Heart right ventricle (tissue), 16 donors: ENCODE measurements around the gene TOMM40L. TPM values are rescaled to one million over a fixed set of nuclear protein-coding genes. Genes with fewer than 3 reads are reported as not detected.
A peak's percentile ranks its signal among the peaks of the same experiment; 100 is the strongest.

ENCODE experiments used
- ATAC-seq, 8 donors: fragments of 200-7000 bp; cut with Tn5 transposase; one replicate each; pipeline ENCODE4 v1.9.1; 2020; ENCODE audit warnings: mild to moderate bottlenecking in 8 of 8, moderate library complexity in 8 of 8, moderate number of reproducible peaks in 1 of 8
- DNase-seq, 2 donors: peaks; one replicate each; pipeline ENCODE4 v3.0.0-alpha.2; 2020
- H3K27ac ChIP-seq, 10 donors: fragments of 200-600 bp; sonication (generic) in 2 of 10; one replicate each; pipeline versions ENCODE4 v1.5.0 to v1.8.0; 2020 to 2022; ENCODE audit warnings: mild to moderate bottlenecking in 3 of 10
- H3K27me3 ChIP-seq, 7 donors: fragments of 200-600 bp; one replicate each; pipeline ENCODE4 v1.8.0; 2021 to 2022; ENCODE audit warnings: mild to moderate bottlenecking in 2 of 7
- H3K36me3 ChIP-seq, 9 donors: fragments of 200-600 bp; sonication (generic) in 1 of 9; one replicate each; pipeline versions ENCODE4 v1.5.0 to v1.8.0; 2020 to 2022; ENCODE audit warnings: mild to moderate bottlenecking in 2 of 9
- H3K4me1 ChIP-seq, 9 donors: fragments of 200-600 bp; sonication (generic) in 1 of 9; one replicate each; pipeline versions ENCODE4 v1.5.0 to v1.8.0; 2020 to 2022; ENCODE audit warnings: mild to moderate bottlenecking in 4 of 9
- H3K4me3 ChIP-seq, 10 donors: fragments of 200-600 bp; sonication (generic) in 2 of 10; one replicate each; pipeline versions ENCODE4 v1.5.0 to v1.8.0; 2020 to 2022; ENCODE audit warnings: mild to moderate bottlenecking in 7 of 10, moderate library complexity in 2 of 10
- H3K9me3 ChIP-seq, 11 donors: fragments of 200-600 bp in 10 of 11; sonication (generic) in 2 of 11; one replicate each; pipeline versions ENCODE4 v1.5.0 to v1.8.0; 2013 to 2022; ENCODE audit warnings: mild to moderate bottlenecking in 2 of 11, control low read depth in 1 of 11, moderate library complexity in 1 of 11
- WGBS, 2 donors: extraction: QIAGEN DNeasy Blood & Tissue Kit; methylation state at CpG; one replicate each; pipeline ENCODE4 v1.1.7; 2013; ENCODE audit warnings: inconsistent platforms in 1 of 2; 5-methylcytosine and 5-hydroxymethylcytosine counted together
- intact Hi-C, 10 donors: fragments of 100-400 bp; cut with DNase I; formaldehyde crosslinking; loops; one replicate each; pipeline versions ENCODE4 v1.11.1 to v1.14.2; 2022
- polyA plus RNA-seq, 2 donors: library from polyadenylated mRNA; stranded (reverse); fragments of 200-250 nt; gene quantifications; one replicate each; pipeline ENCODE4 v1.2.3, GENCODE V29; 2013
- total RNA-seq, 10 donors: library from RNA; stranded (reverse); fragmentation: NEBNext Ultra II Directional in 3 of 10; extraction: Animal tissue kit (Norgen Biotek cat#: 25700) in 3 of 10; gene quantifications; one replicate each; pipeline versions ENCODE4 v1.2.1 to v1.2.4, GENCODE V29; 2021 to 2023
- TF ChIP-seq, protein P1 (sequence below), 9 donors: fragments of 200-600 bp; sonication (generic) in 2 of 9; IDR thresholded peaks; one replicate each; pipeline versions ENCODE4 v1.5.0 to v1.8.0; 2021 to 2022; ENCODE audit warnings: antibody characterized with exemption in 9 of 9, mild to moderate bottlenecking in 5 of 9, moderate library complexity in 1 of 9
- donor health status: Arrhythmogenic right ventricular cardiomyopathy.
- donor health status: ischemic (EF 13 %, LVEDD 7.1; RV severe dilation, severe dysfunction).
- donor health status: healthy with polysubstance abuse.
- donor health status: DM: no; HTN: yes; CAD: no.
- donor health status: DM: no; HTN: no; CAD: no.
- donor health status: ischemic (EF 25% LVEDD 6.9; RV normal size, moderate dysfunction).
- donor health status: ischemic (EF 25% LVEDD 5.7; RV mildly dilated, moderate dysfunction).
- donor health status: healthy.
- donor health status: DM: yes; HTN: yes; CAD: no.
- donor health status: Ischemic cardiomyopathy.
- donor health status: ischemic (EF 35%, LVEDD 5.7; RV mildly dilated, moderate dysfunction).
- donor health status: nonischemic (EF 11% LVEDD 7.7; RV severe dilation, severe dysfunction).
- donor health status: DM: yes; HTN: yes; CAD: no.
- donor health status: PGD.
- donor health status: ischemic (EF 29% LVEDD 5.4; RV normal size, mild dysfunction).
- donor health status: nonischemic (EF 23%, LVEDD 6.1; RV moderate dilation, normal function).

Gene TOMM40L
- total and polyA plus RNA-seq, 12 donors: 17.6 to 37.6 (median 32.8) TPM

DNA sequence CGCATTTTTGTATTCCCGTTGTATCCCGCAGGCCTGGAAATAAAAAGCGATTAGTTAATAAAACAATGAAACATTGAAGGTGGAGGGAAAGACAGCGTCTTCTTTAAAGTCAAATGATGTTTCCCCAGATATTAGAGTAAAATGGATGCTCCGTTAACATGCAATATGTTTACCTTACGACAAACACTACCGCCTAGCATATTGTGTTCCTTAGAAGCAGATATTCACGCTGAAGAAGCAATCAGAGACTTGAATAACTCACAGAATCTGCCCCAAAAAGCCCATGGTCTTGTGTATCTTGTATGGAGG is 48.0 kb upstream of the TOMM40L start:
- ATAC-seq (no peak), DNase-seq (no peak)
- peaks cover 0 to 35% (median 10%) of the 10 kb centered on the region in 9 donors for H3K36me3 ChIP-seq
- intact Hi-C loops: loop anchor here in 1 of 10 donors (2.0 kb wide), 1 partner anchor 45 kb away; the partner anchor contains the start of gene APOA2
- 49 to 62% methylated on average over 9 of the region's 9 CpGs for WGBS, 2 donors
- peaks cover 3 to 53% (median 24%) of the 10 kb centered on the region in 9 donors for H3K4me1 ChIP-seq
- H3K4me3 ChIP-seq: peak overlapping the region in 9 of 10 donors; percentile 60 to 89 (median 73)
- TF ChIP-seq, protein P1, sequence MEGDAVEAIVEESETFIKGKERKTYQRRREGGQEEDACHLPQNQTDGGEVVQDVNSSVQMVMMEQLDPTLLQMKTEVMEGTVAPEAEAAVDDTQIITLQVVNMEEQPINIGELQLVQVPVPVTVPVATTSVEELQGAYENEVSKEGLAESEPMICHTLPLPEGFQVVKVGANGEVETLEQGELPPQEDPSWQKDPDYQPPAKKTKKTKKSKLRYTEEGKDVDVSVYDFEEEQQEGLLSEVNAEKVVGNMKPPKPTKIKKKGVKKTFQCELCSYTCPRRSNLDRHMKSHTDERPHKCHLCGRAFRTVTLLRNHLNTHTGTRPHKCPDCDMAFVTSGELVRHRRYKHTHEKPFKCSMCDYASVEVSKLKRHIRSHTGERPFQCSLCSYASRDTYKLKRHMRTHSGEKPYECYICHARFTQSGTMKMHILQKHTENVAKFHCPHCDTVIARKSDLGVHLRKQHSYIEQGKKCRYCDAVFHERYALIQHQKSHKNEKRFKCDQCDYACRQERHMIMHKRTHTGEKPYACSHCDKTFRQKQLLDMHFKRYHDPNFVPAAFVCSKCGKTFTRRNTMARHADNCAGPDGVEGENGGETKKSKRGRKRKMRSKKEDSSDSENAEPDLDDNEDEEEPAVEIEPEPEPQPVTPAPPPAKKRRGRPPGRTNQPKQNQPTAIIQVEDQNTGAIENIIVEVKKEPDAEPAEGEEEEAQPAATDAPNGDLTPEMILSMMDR (IDR thresholded peaks at IDR 0.05): peak in 1 of 9 donors; percentile 2
- H3K9me3 ChIP-seq: no peaks in the 10 kb centered on the region
- H3K27me3 ChIP-seq: no peaks in the 10 kb centered on the region
- H3K27ac ChIP-seq: peak overlapping the region; percentile 70 to 93 (median 88)

DNA sequence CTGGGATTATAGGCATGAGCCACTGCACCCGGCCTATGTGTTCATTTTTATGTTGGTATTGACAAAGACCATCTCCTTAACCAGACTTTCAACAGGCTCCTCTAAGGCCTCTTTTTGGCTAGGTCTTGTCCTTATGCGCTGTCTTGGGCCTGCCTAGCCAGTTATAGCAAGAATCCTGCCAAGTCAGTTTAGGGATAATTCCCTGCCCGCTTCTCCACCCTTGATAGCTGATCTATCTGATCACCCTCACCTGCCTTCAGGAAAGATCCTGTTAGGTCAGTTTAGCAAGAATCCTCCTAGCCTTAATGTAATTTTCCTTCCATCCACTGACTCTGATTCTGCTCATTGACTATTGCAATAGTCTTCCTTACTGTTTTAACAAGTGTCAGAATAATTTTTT is 46.2 kb upstream of the TOMM40L start:
- H3K4me1 ChIP-seq: peaks cover 3 to 61% (median 17%) of the 10 kb centered on the region in 9 donors
- ATAC-seq: no peak
- no peaks in the 10 kb centered on the region for H3K27me3 ChIP-seq
- no peak overlapping the region for H3K27ac ChIP-seq
- no peak for DNase-seq
- no peaks in the 10 kb centered on the region for H3K9me3 ChIP-seq
- TF ChIP-seq, protein P1 (IDR thresholded peaks at IDR 0.05): no peak
- 93 to 95% methylated on average over 3 of the region's 3 CpGs for WGBS, 2 donors
- H3K36me3 ChIP-seq: peaks cover 0 to 17% (median 6%) of the 10 kb centered on the region in 9 donors
- intact Hi-C loops: loop anchor here in 1 of 10 donors (2.0 kb wide), 1 partner anchor 43 kb away; the partner anchor contains the start of gene APOA2
- no peak overlapping the region for H3K4me3 ChIP-seq

DNA sequence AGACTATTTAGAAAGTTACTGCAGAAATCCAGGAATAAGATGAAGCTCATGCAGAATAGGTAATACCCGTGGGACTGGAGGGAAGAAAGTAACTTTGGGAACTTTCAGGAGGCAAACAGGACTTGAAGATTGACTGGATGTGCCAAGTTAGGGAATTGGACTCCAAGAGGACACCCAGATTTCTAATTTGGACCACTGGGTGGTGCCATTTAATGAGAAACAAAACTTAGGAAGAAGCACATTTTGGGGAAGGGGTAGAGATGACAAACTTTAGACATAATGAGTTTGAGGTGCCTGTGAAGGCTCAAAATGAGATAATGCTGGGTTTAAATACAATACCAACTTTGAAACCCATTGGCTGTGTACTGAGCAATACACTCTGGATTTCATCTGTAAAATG is 45.2 kb upstream of the TOMM40L start:
- H3K4me1 ChIP-seq: peaks cover 5 to 70% (median 25%) of the 10 kb centered on the region in 9 donors

DNA sequence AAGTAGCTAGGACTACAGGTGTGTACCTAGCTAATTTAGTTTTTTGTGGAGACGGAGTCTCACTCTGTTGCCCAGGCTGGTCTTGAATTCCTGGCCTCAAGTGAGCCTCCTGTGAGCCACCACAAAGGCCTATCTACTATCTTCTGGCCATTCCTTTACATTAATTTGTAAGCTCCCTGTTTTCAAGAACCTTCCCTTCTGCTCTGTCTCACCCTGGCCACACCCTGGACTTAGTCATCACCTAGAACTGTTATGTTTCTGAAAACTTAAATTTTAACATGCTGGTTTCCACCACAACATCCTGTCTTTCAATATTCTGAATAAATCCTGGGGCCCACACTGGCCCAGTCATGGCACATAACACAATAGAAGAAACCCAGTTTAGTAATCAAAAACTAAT is 43.6 kb upstream of the TOMM40L start:
- no peak for DNase-seq
- TF ChIP-seq, protein P1 (IDR thresholded peaks at IDR 0.05): no peak
- whole genome bisulfite sequencing, 2 donors: 92 to 100% methylated on average over 1 of the region's 1 CpG
- Histone ChIP-seq H3K9me3 (no peaks in the 10 kb centered on the region), H3K36me3 (no peaks in the 10 kb centered on the region), H3K27me3 (no peaks in the 10 kb centered on the region), H3K27ac (peak overlapping the region in 2 of 10 donors; percentile 37 to 87), H3K4me1 (peaks cover 8 to 73% (median 28%) of the 10 kb centered on the region in 9 donors), H3K4me3 (no peak overlapping the region)
- no peak for ATAC-seq
- intact Hi-C loops: no loop called here

More for the DNA sequence above, 45.2 kb upstream of the TOMM40L start:
- H3K27me3 ChIP-seq: no peaks in the 10 kb centered on the region
- peak overlapping the region in 1 of 10 donors; percentile 45 for H3K27ac ChIP-seq
- ATAC-seq: no peak
- peaks cover 0 to 7% (median 0%) of the 10 kb centered on the region in 9 donors for H3K36me3 ChIP-seq
- DNase-seq: no peak
- intact Hi-C loops: no loop called here
- 51 to 62% methylated on average over 1 of the region's 1 CpG for WGBS, 2 donors
- TF ChIP-seq, protein P1 (IDR thresholded peaks at IDR 0.05): peak in 4 of 9 donors; percentile 39 to 51 (median 44)
- H3K4me3 ChIP-seq: no peak overlapping the region
- H3K9me3 ChIP-seq: no peaks in the 10 kb centered on the region
